OCI-LY3 (cell line): ENCODE results near the gene VEZT.
"Not testable (repeated sequence)": the region's sequence is repeated elsewhere in the genome, so short reads cannot be mapped to it uniquely, and the experiment has no call there.

Source experiments
- CTCF ChIP-seq: fragments of 200-600, 300-600 bp; sonication (generic); IDR thresholded peaks from 2 replicates; pipeline ENCODE4 v1.5.1; 2014; ENCODE audit warnings: antibody characterized with exemption, low read length, low read depth
- EZH2phosphoT487 ChIP-seq: fragments of 200-600 bp; shearing (Covaris generic); IDR thresholded peaks from 2 replicates; pipeline ENCODE4 v1.6.1; 2018; ENCODE audit warnings: antibody characterized with exemption, mixed run types, low read depth

- not testable (repeated sequence) for TF ChIP-seq CTCF, EZH2phosphoT487
Measured at GRCh38 chr12:95239835-95240234, 22.2 kb downstream of the VEZT start.
